GM19468 (cell line): ENCODE data around the gene NCKAP1.
"Not testable (repeated sequence)": the region's sequence is repeated elsewhere in the genome, so short reads cannot be mapped to it uniquely, and the experiment has no call there.

Experiments
- ATAC-seq: cut with Tn5 transposase; IDR thresholded peaks from one replicate; pipeline ENCODE4 v1.9.1; 2021; ENCODE audit warnings: mild to moderate bottlenecking, moderate library complexity, moderate number of reproducible peaks; ENCODE audit not compliant: unreplicated experiment; ENCODE audit errors: extremely low read depth

Gene NCKAP1

GRCh38 chr2:182890305-182890704 is 148.0 kb downstream of the NCKAP1 start:
- no peak for ATAC-seq

DNA sequence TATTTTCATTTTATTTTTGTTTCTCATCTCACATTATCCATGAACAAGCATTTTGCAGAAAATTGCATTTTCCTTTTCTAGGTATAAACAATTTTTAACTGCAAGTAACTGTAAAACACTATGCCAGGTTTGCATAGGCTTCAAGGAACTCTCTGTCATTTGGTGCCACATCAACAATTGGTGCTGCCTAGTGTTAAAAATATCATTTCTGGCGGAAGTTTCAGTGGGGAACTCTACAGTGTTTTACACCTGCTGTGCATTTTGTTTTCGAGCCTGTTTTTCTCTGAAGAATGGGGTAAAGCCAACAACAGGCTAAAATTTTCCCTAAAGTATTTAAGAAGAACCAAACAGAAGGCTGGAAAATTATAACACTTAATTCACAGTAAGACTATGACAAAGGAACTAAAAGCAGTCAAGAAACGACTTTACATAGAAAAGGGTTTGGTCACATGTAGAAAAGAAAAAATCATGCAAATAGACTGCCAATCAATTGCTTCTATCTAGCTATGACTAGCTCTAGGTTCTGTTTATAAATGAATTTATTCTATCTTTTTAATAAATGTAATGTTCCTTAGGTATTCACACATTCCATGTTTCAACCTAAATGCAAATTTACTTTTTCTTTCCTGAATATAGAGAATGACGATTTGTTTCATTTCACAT is 150.4 kb downstream of the NCKAP1 start:
- ATAC-seq = no peak

DNA sequence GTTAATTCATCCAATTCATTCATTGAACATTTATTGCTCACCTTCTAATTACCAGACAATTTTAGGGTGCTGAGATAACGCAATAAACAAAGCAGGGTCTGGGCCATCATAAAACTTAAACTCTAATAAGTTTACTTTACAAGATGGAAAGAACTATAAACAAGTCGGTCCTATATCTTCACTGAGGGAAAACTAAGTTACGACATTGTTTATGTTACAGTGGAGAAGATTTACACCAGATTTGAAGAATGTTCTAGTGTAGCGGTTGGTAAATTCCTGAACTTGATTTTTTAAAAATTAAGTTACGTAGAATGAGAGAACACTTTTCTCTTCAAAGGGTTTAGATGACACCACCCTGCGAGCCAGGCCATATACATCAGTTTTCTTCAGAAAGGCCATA is 151.2 kb downstream of the NCKAP1 start:
- ATAC-seq = no peak

GRCh38 chr2:182885771-182886170 is 152.5 kb downstream of the NCKAP1 start:
- ATAC-seq = no peak

DNA sequence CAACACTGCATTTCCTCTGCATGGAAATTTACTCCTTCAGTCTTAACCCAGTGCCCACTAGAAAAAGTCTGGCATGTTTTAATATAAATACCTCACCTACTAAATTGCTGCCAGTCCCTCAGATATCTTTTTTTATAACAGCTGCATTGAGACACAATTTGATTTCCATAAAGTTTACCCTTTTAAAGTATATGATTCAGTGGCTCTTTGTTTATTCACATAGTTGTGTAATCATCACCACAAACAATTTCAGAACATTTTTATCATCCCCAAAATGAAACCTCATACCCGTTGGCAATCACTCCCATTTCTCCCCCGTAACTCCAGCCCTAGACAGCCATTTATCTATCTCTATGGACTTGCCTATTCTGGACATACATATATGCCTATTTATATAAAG is 154.8 kb downstream of the NCKAP1 start:
- no peak for ATAC-seq

GRCh38 chr2:182880100-182880499 is 158.2 kb downstream of the NCKAP1 start:
- not testable (repeated sequence) for ATAC-seq

- not testable (repeated sequence) for ATAC-seq
Observed at GRCh38 chr2:182876653-182877052, 161.6 kb downstream of the NCKAP1 start.

- no peak for ATAC-seq
Observed at GRCh38 chr2:182870227-182870626, 168.0 kb downstream of the NCKAP1 start.

DNA sequence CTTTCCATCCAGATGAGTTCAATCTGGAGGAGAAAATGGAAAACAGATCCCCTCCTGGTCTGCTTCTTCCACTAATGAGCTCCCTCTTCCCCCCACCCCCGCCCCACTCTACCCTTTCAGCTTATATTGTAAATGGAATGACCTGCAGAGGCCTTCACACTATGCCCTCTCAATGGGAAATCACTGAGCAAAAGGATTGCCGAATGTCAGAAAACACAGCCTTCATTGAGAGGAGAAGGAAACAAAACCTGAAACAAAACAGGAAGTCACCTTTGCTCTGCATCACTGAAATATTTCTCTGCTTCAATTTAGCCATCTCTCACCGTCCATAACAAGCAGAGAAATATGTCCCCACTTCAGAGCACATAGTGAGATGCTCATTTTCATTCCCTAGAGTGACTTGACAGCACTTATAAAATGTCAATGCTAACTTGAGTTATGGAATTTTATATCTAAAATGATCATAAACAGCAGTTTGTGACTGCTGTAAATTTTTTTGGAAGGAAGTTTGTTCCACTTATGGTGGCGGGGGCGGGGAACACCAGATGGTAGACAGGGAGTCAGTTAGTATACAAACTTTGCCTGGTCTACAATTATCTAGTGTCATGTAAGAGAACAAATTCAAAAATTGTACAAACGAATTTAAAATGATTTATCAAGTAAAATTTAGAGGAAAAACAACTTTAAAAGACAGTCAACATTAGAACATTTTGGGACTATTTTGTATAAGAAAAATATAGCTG is 170.0 kb downstream of the NCKAP1 start:
- no peak for ATAC-seq

DNA sequence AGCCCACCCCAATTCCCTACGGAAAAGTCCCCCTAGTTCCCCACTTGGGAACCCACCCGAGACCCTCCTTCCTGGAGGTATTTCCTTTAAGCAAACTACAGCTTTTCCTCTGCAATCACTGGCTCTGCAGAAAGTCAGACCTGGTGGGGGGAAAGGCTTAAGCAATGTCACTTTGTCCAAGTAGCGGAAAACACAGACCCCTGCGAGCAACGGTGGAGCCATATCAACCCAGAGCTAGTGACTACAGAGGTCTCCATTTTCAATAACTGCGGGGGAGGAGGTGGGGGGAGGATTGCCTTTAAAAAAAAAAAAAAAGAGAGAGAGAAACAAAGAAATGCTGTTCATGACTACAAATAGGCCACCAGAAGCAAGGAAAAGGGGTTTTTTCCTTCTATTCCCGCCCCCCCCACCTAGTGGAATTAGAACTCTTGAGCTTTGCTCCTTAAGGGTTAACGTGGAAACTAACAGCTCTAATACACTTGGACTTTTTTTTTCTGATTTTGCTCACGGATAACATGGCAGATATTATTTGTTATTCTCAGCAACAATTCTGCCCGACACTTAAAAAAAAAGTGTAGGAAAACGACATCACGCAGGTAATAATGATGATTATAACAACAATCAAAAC is 170.7 kb downstream of the NCKAP1 start:
- no peak for ATAC-seq

GRCh38 chr2:182866461-182867406 is 171.5 kb downstream of the NCKAP1 start, which contains the start of gene FRZB:
Gene FRZB (minus strand): TSS chr2:182866637. CDS start chr2:182866552, 85 bp downstream.
- ATAC-seq = no peak

GRCh38 chr2:182866095-182866460 is 172.2 kb downstream of the NCKAP1 start:
- ATAC-seq = no peak

GRCh38 chr2:182864949-182865570 is 173.2 kb downstream of the NCKAP1 start:
- no peak for ATAC-seq

GRCh38 chr2:182863642-182864041 is 174.6 kb downstream of the NCKAP1 start:
- ATAC-seq = no peak

GRCh38 chr2:182862091-182862490 is 176.2 kb downstream of the NCKAP1 start:
- ATAC-seq = no peak

- ATAC-seq = no peak
Observed at GRCh38 chr2:182860858-182861257, 177.4 kb downstream of the NCKAP1 start.
